ENCODE results near the gene BPI.
A peak's percentile ranks its signal among the peaks of the same experiment; 100 is the strongest.
"Not testable (repeated sequence)": the region's sequence is repeated elsewhere in the genome, so short reads cannot be mapped to it uniquely, and the experiment has no call there.

The BPI gene

DNA sequence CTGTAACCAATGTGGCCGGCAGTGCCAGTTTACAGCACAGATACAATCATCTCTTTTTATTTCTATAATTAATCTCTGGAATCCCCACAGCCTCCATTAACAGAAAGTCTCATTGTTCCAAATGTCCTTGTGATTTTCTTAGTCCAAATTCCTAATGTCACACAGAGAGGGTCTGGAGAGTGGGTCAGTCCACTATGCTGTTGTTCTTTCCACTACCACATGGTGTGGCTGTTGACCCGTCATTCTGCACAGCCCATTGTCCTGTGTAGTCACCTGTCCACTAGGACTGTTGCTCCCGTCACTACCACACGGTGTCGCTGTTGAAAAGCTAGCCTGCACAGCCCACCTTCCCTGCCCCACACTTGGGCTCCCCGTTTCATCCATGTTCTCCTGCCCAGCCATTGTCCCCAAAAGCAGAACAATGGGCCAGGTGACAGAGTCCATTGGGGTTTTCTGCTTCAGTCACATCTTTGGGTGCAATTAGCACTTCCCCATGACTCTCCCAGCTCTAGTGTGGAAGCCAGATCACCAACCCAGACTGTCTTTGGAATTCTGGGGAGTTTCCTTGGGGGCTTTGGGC is 33.7 kb downstream of the BPI start:
- no peaks in the 10 kb centered on the region for H3K9me2 ChIP-seq (ENCODE audit: low read depth, low read length)
- no peaks in the 10 kb centered on the region for H3K4me1 ChIP-seq (ENCODE audit: insufficient read depth, low read length, severe bottlenecking)
- no peak overlapping the region for H3K4me3 ChIP-seq (ENCODE audit: low read depth, low read length, poor library complexity, severe bottlenecking)
- no peaks in the 10 kb centered on the region for H3K36me3 ChIP-seq (ENCODE audit: insufficient read depth, low read length)
- TF ChIP-seq, protein P1, sequence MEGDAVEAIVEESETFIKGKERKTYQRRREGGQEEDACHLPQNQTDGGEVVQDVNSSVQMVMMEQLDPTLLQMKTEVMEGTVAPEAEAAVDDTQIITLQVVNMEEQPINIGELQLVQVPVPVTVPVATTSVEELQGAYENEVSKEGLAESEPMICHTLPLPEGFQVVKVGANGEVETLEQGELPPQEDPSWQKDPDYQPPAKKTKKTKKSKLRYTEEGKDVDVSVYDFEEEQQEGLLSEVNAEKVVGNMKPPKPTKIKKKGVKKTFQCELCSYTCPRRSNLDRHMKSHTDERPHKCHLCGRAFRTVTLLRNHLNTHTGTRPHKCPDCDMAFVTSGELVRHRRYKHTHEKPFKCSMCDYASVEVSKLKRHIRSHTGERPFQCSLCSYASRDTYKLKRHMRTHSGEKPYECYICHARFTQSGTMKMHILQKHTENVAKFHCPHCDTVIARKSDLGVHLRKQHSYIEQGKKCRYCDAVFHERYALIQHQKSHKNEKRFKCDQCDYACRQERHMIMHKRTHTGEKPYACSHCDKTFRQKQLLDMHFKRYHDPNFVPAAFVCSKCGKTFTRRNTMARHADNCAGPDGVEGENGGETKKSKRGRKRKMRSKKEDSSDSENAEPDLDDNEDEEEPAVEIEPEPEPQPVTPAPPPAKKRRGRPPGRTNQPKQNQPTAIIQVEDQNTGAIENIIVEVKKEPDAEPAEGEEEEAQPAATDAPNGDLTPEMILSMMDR (IDR thresholded peaks at IDR 0.05; ENCODE audit: low read length), result peak; percentile 65
- TF ChIP-seq EZH2 (IDR thresholded peaks at IDR 0.05; ENCODE audit: borderline replicate concordance, low read length), result no peak
- peaks cover 10% of the 10 kb centered on the region for H3K9me3 ChIP-seq (ENCODE audit: low read length)
- H3F3A ChIP-seq (ENCODE audit: insufficient read depth, low read length), result no peaks in the 10 kb centered on the region
- H4K20me1 ChIP-seq (ENCODE audit: insufficient read depth, low read length), result no peaks in the 10 kb centered on the region
- no peak overlapping the region for H3K9ac ChIP-seq (ENCODE audit: low read length)
- no peak overlapping the region for H3K4me2 ChIP-seq (ENCODE audit: low read length)
- no peak overlapping the region for H3K27ac ChIP-seq (ENCODE audit: low read depth, low read length, poor library complexity, severe bottlenecking)
- no peaks in the 10 kb centered on the region; the same call in 1 of the 2 replicates for H3K27me3 ChIP-seq (ENCODE audit: insufficient read depth, low read length)
- no peak overlapping the region for H2AFZ ChIP-seq (ENCODE audit: low read length)
- no peaks in the 10 kb centered on the region for H3K79me2 ChIP-seq (ENCODE audit: insufficient read depth, low read length)

- Histone ChIP-seq H3K9me3 (ENCODE audit: low read length) (peaks cover 10% of the 10 kb centered on the region), H3K79me2 (ENCODE audit: insufficient read depth, low read length) (no peaks in the 10 kb centered on the region), H3K9ac (ENCODE audit: low read length) (no peak overlapping the region), H3F3A (ENCODE audit: insufficient read depth, low read length) (no peaks in the 10 kb centered on the region), H3K36me3 (ENCODE audit: insufficient read depth, low read length) (no peaks in the 10 kb centered on the region), H3K4me1 (ENCODE audit: insufficient read depth, low read length, severe bottlenecking) (no peaks in the 10 kb centered on the region), H2AFZ (ENCODE audit: low read length) (no peak overlapping the region), H3K27me3 (ENCODE audit: insufficient read depth, low read length) (no peaks in the 10 kb centered on the region; the same call in 1 of the 2 replicates), H4K20me1 (ENCODE audit: insufficient read depth, low read length) (no peaks in the 10 kb centered on the region), H3K27ac (ENCODE audit: low read depth, low read length, poor library complexity, severe bottlenecking) (no peak overlapping the region), H3K9me2 (ENCODE audit: low read depth, low read length) (no peaks in the 10 kb centered on the region), H3K4me3 (ENCODE audit: low read depth, low read length, poor library complexity, severe bottlenecking) (no peak overlapping the region), H3K4me2 (ENCODE audit: low read length) (no peak overlapping the region)
- no peak for TF ChIP-seq EZH2 (IDR thresholded peaks at IDR 0.05; ENCODE audit: borderline replicate concordance, low read length)
- TF ChIP-seq, protein P1 (IDR thresholded peaks at IDR 0.05; ENCODE audit: low read length), result no peak
Observed at GRCh38 chr20:38338849-38339520, 35.0 kb downstream of the BPI start.

DNA sequence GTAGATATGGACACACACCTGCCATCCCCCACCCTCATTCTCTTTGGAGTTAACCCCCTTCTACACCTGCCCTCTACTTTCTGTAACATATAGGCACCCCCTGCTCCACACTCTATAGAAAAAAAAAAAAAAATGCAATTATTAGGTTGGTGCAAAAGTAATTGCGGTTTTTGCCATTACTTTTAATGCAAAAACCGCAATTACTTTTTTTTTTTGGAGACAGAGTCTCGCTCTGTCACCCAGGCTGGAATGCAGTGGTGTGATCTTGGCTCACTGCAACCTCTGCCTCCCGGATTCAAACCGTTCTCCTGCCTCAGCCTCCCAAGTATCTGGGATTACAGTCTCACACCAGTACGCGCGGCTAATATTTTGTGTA is 35.6 kb downstream of the BPI start:
- H3K9me3 ChIP-seq (ENCODE audit: low read length); H3K4me2 ChIP-seq (ENCODE audit: low read length); H3K9ac ChIP-seq (ENCODE audit: low read length); H2AFZ ChIP-seq (ENCODE audit: low read length); H3K4me1 ChIP-seq (ENCODE audit: insufficient read depth, low read length, severe bottlenecking); H3F3A ChIP-seq (ENCODE audit: insufficient read depth, low read length); H3K36me3 ChIP-seq (ENCODE audit: insufficient read depth, low read length); H3K4me3 ChIP-seq (ENCODE audit: low read depth, low read length, poor library complexity, severe bottlenecking); H3K27ac ChIP-seq (ENCODE audit: low read depth, low read length, poor library complexity, severe bottlenecking); H3K79me2 ChIP-seq (ENCODE audit: insufficient read depth, low read length); H3K9me2 ChIP-seq (ENCODE audit: low read depth, low read length); H4K20me1 ChIP-seq (ENCODE audit: insufficient read depth, low read length); H3K27me3 ChIP-seq (ENCODE audit: insufficient read depth, low read length): not testable (repeated sequence)

- no peaks in the 10 kb centered on the region for H4K20me1 ChIP-seq (ENCODE audit: insufficient read depth, low read length)
- no peak overlapping the region for H3K27ac ChIP-seq (ENCODE audit: low read depth, low read length, poor library complexity, severe bottlenecking)
- no peak overlapping the region for H3K4me2 ChIP-seq (ENCODE audit: low read length)
- no peak overlapping the region for H2AFZ ChIP-seq (ENCODE audit: low read length)
- H3K4me3 ChIP-seq (ENCODE audit: low read depth, low read length, poor library complexity, severe bottlenecking), result no peak overlapping the region
- H3K79me2 ChIP-seq (ENCODE audit: insufficient read depth, low read length), result no peaks in the 10 kb centered on the region
- no peak for TF ChIP-seq EZH2 (IDR thresholded peaks at IDR 0.05; ENCODE audit: borderline replicate concordance, low read length)
- TF ChIP-seq, protein P1 (IDR thresholded peaks at IDR 0.05; ENCODE audit: low read length), result no peak
- H3K9me3 ChIP-seq (ENCODE audit: low read length), result peaks cover 10% of the 10 kb centered on the region
- no peaks in the 10 kb centered on the region for H3K9me2 ChIP-seq (ENCODE audit: low read depth, low read length)
- no peaks in the 10 kb centered on the region for H3F3A ChIP-seq (ENCODE audit: insufficient read depth, low read length)
- no peaks in the 10 kb centered on the region for H3K36me3 ChIP-seq (ENCODE audit: insufficient read depth, low read length)
- no peak overlapping the region for H3K9ac ChIP-seq (ENCODE audit: low read length)
- H3K27me3 ChIP-seq (ENCODE audit: insufficient read depth, low read length), result no peaks in the 10 kb centered on the region; the same call in 1 of the 2 replicates
- no peaks in the 10 kb centered on the region for H3K4me1 ChIP-seq (ENCODE audit: insufficient read depth, low read length, severe bottlenecking)
Observed at GRCh38 chr20:38339997-38340396, 36.0 kb downstream of the BPI start.
